Epithelial cell of proximal tubule (primary cell): ENCODE data around the gene TNRC18. TPM values are rescaled to one million over a fixed set of nuclear protein-coding genes. Genes with fewer than 3 reads are reported as not detected.
"Not testable (repeated sequence)": the region's sequence is repeated elsewhere in the genome, so short reads cannot be mapped to it uniquely, and the experiment has no call there.

ENCODE experiments used
- DNase-seq: peaks from one replicate; pipeline ENCODE4 v3.0.0-alpha.2; 2011; ENCODE audit warnings: low read depth
- H3K4me3 ChIP-seq: 2 replicates; pipeline ENCODE4 v1.5.1; 2011; ENCODE audit warnings: low read depth, mild to moderate bottlenecking, low read length
- CTCF ChIP-seq: conservative IDR thresholded peaks from 2 replicates; pipeline ENCODE4 v1.5.1; 2012; ENCODE audit warnings: low read depth, mild to moderate bottlenecking, low read length
- total RNA-seq: library from RNA; depleted of rRNA; stranded (reverse); fragments of >200 nt; gene quantifications from 2 replicates; pipeline ENCODE4 v1.2.3, GENCODE V29; 2015

Gene TNRC18
- total RNA-seq, 1 donor from 2014 or later = 34.3 TPM

DNA sequence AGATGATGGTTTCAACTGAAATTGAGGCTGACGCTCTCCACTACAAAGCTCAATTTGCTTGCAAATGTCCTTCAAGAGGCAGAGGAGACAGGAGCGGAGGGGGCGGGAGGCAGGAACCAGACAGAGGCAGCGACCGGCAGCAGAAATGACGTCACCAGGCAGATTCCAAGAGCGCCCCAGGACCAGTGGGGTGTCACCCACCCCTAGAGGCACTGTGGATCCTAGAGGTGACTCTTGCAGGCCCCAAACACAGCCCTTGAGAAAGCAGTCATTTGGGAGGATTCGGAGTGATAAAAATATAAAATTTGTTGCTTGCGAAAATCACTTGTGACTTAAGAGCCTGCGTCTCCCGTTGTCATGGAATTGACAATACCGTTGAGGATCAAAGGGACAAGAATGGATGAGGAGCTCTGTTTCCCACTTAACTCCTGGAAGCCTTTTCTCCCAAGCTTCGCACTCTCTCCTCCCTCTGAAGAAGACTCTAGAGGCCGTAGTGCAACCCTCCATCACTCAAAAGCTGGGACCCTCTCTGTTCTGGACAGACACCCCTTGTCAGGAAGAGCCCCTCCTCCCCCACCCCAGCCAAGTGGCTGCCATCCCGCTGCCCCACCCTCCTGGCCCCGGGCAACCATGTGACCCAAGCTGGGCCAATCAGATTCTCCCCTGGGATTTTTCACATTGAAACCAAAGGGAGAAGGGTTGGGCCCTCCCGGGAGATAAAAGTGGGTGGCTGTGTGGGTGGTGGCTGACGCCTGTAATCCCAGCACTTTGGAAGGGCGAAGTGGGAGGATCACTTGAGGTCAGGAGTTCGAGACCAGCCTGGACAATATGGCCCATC lies 157.2 kb downstream of the TNRC18 start:
- no peak for TF ChIP-seq CTCF
- H3K4me3 ChIP-seq = no peak overlapping the region
- no peak for DNase-seq

DNA sequence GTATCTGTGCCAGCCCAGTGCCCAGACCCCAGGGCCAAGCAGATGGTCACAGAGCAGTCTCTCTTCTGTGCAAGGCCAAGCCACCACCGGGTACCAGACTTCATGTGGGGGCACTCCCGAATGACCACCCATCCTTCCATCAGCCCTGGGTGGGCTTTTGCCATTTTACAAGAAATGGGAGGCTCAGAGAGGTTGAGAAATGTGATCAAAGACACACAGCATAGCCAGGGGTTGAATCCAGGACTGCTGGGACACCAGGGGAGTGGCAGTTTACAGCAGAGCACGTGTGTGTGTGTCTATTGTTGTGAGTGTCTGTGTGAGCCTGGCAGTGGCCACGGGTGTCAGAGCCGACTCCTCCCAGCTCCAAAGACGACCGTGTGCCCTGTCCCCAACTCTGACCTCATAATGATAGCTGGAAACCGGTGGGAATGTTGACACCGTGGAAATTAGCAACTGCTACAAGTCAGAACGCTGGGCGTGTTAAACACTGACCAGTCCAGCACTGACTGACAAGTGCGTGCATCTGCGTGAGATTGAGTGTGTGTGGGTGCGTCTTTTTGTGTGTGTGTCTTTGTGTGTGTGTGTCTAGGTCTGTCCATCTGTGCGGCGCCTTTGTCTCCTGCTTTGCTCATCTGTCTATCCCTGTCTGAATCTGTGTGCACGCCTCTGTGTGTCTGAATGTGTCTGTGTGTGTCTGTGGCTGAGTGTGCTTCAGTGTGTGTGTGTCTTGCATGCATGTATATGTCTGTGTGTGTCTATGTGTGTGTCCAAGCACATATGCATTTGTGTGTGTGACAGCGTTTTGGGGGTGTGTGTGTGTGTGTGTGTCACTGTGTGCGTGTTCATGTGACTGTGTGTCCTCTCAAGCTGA lies 158.1 kb downstream of the TNRC18 start:
- DNase-seq = no peak
- TF ChIP-seq CTCF = no peak
- no peak overlapping the region for H3K4me3 ChIP-seq

GRCh38 chr7:5263066-5263465 lies 160.6 kb downstream of the TNRC18 start:
- not testable (repeated sequence) for H3K4me3 ChIP-seq, DNase-seq

DNA sequence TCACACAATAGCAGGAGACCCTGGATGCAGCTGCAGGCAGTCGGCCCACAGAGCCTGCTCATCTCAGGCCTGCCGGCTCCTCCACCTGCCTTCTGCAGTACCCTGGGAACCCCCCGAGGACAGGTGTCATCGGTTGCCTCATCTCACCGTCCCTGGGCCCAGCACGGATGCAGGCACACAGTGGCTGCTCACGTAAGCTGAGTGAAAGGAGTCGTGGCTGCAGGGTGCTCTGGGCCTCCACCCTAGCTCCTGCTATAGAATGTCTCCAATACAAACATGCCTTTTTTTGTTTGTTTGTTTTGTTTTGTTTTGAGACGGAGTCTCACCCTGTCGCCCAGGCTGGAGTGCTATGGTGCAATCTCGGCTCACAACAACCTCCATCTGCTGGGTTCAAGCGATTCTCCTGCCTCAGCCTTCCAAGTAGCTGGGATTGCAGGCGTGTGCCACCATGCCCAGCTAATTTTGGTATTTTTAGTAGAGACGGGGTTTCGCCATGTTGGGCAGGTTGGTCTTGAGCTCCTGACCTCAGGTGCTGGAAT lies 163.0 kb downstream of the TNRC18 start:
- H3K4me3 ChIP-seq, DNase-seq: not testable (repeated sequence)

Other genes starting within 250 kb of the TNRC18 start
- gene WIPI2, start 233.6 kb downstream of the TNRC18 start, total RNA-seq = 55.9 and 63.9 TPM in 2 replicates
- 2.3 and 8.2 TPM in 2 replicates for gene SLC29A4, start 140.9 kb downstream of the TNRC18 start, total RNA-seq
- 15.5 and 26.4 TPM in 2 replicates for gene FBXL18, start 90.0 kb upstream of the TNRC18 start, total RNA-seq
- gene ACTB, start 106.8 kb upstream of the TNRC18 start, total RNA-seq = 4,535 and 5,218 TPM in 2 replicates
- gene FSCN1, start 169.0 kb upstream of the TNRC18 start, total RNA-seq = 326 and 385 TPM in 2 replicates